SKM-1 (cell line): ENCODE measurements around the gene ANKRD44.
"Not testable (repeated sequence)": the region's sequence is repeated elsewhere in the genome, so short reads cannot be mapped to it uniquely, and the experiment has no call there.

ENCODE experiments used
- DNase-seq: peaks from one replicate; lab custom pipeline; 2025; ENCODE audit not compliant: unreplicated experiment; lab: John Stamatoyannopoulos, UW

The ANKRD44 gene

DNA sequence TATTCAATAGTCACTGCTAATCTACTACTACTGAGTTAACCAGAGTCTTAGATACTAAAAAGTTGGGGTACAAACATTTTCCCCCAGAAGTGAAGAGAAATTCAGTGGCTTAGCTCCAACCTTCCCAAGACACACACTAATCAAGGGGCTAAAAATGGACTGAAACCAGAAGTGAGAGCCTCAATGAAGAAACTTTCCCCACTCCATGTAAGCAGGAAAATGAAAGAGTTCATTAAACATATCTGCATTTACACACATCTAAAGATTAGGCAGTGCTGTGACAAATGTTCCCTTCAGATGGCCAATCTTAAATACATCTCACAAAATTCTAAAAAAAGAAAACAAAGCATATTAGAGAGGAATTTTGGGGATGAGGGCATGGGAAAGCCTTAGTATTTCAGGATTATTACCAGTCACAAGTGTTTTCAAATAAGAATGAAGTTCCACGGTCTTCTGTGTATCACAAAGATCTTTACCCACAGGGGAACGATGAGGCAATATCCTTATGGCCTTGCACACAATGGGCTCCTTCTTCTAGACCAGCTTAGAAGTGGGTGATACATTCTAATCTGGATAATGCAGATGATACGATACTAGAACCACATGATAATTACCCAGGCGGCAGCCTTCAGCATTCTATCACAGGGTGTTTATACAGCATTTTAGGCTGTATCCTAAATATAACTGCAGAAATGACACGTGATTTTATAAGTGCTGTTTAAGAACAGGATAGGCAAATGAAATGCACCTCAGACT, 17.1 kb downstream of the ANKRD44 start:
- DNase-seq = no peak

DNA sequence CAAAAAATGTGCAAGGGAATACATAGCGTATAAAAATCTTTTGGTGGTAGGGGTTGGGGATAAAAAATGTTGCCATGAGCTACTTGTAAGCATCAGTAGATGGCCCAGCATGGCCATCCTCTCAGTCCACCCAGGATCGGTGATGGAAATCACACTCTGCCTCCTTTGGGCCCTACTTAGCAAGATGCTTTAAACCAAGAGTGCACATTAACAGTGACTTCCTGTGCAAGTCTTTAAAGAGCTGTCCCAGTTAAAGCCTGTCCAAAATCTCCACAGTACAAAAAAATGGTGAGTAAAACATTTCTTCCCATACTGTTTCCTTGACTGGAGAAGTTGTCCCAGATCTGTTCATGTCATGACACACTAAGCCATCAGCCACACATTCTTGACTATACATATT, 18.0 kb downstream of the ANKRD44 start:
- no peak for DNase-seq

DNA sequence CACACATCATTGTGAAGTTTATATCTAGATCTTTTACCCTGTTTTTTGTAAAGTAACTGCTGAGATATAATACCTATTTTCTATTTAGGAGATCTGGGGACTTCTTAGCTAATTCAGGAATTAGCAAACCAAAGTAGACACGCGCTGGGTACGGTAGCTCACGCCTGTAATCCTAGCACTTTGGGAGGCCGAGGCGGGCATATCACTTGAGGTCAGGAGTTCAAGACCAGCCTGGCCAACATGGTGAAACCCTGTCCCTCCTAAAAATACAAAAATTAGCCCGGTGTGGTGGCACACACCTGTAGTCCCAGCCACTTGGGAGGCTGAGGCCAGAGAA, 23.0 kb downstream of the ANKRD44 start:
- not testable (repeated sequence) for DNase-seq

DNA sequence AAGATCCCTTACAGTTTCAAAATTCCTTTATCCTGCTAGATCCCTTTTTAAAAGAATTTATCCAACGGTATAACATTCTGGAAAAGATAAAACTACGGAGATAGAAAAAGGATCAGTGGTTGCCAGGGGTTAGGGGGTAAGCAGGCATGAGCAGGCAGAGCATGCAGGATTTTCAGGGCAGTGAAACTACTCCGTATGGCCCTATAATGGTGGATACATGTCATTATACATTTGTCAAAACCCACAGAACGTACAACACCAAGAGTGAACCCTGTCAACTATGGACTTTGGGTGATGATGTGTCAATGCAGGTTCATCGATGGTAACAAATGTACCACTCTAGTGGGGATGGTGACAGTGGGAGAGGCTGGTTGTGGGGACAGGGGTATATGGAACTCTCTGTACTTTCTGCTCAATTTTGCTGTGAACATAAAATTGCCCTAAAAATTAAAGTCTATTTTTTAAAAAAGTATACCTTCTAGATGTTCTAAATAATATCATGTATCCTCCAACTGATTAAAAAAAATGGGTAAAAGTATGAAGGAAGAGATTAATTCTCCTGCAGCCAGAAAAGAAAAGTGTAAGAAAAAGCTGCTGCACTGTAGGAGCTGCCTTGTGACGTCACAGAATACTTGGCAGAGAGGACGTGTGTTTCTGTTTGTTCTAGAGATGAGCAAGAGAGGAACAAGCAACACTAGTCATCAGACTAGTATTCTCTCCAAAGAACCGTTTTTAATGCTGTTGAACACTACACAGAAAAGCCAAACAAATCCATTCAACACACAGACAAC, 23.6 kb downstream of the ANKRD44 start:
- DNase-seq = no peak

DNA sequence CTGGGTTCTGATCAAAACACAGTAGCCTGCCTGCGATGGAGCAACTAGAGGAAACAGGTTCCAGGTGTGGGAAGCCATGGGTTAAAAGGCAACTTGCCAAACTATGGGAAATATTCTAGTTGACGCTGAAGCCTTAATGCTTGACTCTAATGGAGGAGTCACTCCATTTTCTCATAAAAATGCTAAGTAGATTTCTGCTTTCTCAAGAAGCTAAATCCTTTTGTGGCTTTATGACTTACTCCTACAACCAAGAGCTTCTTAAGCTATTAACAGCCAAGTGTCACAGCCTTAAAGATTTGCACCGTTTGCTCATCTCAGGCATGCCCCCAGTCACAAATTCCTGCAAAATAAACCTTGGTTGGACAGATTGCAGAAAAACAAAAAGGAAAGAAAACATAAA, 25.2 kb downstream of the ANKRD44 start:
- no peak for DNase-seq

DNA sequence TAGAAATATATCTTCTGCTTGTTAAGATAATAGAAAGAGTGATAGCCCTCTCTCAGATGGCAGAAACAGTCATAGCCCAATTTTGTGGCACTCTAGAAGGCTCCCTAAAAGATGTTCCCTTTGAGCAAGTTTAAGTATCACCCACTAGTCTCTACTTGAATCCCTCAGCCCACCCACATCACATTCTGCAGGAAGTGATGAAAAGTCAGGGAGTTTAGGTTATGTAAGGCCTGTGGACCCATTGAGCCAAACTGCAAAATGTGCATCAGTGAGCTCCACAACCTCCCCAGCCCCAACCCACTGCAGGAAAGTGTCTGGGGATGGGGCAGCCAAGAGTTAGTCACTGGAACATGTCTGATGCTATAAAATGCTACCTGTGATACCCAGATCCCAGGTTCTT, 25.6 kb downstream of the ANKRD44 start:
- no peak for DNase-seq

DNA sequence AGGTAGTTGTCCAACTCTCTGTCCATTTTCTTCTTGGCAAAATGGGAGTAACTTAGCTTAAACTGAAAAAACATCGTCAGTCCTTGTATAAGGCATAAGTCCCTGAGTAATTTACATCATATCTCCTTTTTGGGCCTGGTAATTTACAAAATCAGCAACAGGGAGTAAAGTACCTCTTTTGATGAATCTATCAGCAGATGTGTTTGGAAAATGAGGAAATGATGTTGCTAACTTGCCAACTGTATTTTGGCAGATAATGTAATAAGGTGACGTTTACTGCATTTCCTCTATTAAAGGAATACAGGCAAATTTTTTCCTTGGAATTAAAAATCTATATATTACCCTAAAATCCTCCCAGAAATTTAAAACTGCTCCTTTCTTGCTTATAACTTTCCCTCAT, 29.2 kb downstream of the ANKRD44 start:
- no peak for DNase-seq

DNA sequence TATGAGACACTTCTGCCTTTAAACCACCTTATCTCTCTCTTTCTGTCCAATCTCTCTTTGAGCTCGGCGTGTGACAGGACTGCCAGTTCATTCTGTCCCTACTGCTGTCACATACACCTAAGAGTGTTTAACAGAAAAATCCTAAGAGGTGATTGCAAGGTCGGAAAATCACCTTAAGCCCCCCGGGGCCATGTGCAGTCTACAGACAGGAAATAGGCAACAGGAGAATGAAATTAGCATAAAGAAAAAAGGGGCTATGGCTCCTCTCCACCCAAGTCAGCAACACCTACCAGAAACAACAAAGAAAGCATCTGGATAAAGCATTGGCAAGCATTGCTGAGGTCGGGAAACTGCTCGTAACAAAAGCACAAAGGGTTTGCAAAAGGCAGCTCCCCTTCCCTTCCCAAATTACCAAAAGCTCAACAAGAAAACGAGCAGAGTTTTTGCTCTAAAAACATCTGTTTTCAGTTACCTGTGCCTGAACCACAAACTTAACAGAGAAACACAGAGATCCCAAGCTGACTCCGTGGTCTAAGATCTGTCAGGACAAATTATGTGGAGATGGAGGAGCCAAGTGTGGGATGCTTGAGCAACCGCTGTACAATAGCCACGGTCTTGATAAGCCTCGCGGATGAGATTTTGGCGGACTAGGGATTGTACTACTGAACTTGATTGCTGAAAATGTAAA, 30.4 kb downstream of the ANKRD44 start:
- DNase-seq = no peak

DNA sequence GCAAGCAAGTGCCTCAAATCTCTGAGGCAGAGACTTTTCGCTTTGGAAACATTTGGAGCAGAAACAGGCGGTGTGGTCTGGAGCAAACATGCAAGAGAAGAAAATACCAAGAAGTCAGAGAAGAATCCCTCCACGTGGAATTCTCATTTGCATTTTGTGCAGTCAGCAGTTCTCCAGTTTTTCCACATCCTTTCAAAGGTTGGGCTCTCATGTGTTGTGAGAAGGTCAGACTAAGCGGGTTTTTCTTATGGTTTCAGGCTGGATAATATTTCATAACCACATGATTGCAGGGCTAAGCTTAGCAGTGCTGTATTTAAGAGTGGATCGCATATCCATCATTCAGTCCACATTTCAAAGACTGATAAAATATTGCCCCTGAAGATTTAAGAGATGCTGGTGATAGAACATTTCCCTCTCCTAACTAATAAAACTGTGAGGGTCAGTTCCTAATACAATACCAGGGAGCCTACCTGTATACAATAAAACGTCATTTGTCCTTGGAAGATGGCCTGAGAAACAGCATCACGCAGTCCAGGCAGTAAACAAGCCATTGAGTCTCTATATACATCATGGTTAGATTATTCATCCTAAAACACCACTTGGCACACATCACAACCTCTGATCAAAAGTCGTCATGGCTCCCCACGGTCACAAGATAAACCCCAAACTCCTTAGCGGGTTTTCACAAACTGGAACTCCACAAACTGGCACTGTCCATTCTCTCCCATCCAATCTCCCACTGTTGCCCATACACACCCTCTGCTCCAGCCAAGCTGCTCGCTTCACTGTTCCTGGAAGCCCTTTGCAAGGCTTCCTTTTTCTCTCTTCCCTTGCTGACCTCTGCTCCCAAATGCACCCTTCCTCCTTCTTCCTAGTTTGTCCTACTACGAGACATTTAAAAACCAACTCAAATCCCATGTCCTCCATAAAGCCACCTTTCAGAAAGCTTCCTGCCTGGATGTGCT, 31.5 kb downstream of the ANKRD44 start:
- no peak for DNase-seq

DNA sequence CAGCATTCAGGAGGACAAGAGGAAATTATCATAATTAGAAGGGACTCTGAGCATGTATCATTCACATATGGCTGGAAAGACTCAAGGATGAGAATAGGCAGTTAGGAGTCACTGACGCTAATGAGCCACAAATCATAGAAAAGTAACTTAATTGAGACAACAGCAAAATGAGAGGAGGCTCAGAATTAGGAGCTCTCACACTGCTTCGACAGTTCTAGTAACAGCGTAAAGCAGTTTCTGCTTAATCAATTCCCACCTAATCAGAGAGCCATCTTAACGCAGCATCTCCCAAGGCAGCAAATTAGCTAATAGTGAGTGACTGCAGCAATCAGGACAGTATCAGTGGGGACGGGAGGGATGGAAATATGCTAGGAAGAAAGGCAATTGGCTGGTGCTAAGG, 32.8 kb downstream of the ANKRD44 start:
- no peak for DNase-seq

DNA sequence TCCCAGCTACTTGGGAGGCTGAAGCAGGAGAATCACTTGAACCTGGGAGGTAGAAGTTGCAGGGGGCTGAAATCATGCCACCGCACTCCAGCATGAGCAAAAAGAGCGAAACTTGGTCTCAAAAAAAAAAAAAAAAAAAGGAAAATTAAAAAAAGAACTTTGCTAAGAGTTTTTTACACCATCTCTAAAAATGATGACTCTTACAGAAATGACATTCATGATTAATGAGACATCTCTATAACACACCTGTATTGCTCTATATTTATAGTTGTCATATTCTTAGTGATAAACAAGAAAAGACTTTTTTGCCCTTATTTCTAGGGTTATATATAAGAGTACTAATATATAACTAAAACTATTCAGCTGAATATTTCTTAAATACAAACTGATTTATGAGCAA, 34.4 kb downstream of the ANKRD44 start:
- DNase-seq = no peak

DNA sequence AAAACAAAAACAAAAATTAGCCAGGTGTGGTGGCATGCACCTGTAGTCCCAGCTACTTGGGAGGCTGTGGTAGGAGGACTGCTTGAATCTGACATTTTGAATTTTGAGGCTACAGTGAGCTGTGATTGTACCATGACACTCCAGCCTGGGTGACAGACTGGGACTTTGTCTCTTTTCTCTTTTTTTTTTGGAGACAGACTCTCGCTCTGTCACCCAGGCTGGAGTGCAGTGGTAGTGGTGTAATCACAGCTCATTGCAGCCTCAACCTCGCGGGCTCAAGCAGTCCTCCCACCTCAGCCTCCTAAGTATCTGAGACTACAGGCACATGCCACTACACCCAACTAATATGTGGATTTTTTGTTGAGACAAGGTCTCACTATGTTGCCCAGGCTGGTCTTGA, 35.6 kb downstream of the ANKRD44 start:
- no peak for DNase-seq

DNA sequence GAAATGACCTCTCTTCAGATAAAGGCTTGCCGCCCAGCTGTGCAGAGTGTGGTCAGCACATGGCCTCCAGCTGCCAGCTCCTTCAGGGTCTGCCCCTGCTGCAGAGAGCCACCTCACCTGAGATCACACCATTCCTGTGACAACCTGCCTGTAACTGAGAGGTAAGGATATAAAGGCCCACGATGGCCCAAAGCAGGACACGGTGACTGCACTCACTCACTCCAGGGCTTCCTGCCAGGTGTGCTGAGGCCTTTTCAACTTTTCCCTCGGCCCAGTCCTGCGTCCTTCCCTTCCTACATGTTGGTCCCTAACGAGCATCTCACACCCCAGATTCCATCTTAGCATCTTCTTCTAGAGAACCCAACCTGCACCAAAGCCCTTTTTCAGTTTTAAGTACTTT, 36.2 kb downstream of the ANKRD44 start:
- no peak for DNase-seq

DNA sequence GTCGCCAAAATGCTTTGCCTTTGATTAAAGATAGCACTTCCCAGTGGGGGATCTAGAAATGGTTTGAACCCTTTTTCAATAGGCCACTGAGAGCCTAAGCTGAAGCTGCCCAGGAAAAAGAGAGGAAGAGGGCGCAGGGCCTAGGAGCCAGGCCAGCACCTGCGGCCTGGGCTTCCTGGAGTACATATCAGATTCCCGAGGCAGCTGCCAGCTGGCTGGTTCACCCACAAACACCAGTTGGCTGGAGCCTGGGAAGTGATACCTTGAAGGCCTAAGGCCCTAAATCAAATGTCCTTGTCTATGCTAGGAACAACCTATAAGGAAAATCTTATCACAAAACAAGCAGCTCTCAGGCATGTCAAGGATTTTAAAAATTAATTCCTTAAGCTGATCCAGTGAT, 37.1 kb downstream of the ANKRD44 start:
- no peak for DNase-seq

DNA sequence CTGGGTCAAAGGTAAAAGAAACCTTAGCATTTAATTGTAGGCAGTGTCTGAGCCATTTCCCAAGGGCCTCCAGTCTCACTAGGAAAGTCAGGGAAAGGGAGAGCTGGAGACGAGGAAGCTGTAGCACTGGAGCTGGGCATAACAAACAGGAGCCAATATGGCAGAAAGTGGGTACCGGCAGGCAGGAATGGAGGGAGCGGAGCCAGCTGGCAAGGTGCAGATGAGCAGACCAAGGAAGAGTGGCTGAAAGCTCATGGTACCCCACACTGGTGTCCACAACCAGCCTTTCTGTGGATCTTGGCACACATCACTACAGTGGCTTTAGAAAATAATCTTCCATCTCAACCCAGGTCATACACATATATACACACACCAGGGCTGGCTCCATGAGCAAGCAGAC, 40.0 kb downstream of the ANKRD44 start:
- DNase-seq = no peak

DNA sequence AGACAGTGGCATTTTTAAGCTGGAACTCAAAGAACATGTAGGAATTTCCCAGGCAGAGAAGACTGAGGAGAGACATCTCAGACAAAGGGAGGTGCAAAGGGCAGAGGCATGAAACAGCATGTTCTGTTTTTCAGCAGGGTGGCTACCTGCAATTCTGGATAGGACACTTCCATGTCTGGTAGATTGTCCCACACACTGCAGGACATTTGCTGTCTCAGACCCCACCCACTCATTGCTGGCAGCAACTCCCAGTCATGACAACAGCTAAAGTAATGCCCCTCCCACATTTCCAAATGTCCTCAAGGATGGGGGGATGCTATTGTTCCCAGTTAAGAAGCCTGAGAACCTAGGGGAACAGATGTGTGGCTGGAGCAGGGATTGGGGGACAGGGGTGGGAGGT, 40.8 kb downstream of the ANKRD44 start:
- DNase-seq = no peak

DNA sequence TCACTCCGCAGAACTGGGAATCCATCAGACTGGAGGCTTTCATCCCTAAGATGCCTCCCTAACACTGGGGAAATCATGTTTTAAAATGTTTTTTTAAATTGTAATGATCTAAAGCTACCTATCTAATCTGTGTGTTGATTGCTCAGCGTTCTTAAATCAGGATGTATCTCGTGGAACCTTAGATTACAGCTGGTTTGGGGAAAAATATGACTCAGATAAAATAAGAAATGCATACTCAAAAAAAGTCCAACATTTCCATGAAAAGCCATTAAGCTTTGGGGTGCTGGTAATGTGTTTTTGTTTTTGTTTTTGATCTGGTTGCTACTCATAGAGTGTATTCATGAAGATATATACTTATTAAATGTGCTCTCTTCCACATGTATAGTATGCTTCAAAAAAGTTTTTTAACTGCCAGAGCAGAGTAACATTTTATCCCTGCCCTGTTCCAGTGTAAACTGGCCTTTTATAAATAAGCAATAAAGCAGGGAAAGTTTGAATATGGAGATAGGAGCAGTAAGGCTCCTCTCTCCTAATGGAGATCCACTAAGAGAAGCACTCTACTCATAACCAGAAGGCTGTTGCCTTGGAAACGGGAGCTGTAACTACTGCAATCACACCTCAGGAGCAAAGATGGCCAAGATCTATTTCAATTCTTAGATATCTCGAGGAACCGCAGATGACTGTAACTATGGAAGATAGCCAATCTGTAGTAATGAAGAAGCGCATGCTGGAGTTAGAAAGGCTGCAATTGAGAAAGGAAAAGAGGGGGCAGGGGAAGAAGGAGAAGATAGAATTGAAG, 41.6 kb downstream of the ANKRD44 start:
- DNase-seq = no peak

DNA sequence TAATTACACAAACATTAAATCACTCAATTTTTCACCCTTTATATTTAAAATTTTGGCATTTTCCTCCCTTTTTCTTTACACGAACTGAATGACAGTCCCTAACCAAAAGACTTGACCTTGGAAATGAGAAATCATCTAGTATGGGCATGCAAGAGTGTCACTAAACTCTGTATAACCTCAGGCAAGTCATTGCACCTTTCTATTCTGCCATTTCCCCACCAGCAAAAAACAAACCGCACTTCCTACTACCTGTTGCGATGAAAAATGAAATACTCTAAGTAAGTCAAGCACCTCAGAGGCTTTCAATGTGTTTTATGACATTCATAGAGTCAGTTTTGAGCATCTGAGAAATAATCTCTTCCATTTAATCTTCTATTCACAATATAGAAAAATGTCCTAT, 44.1 kb downstream of the ANKRD44 start:
- no peak for DNase-seq

DNA sequence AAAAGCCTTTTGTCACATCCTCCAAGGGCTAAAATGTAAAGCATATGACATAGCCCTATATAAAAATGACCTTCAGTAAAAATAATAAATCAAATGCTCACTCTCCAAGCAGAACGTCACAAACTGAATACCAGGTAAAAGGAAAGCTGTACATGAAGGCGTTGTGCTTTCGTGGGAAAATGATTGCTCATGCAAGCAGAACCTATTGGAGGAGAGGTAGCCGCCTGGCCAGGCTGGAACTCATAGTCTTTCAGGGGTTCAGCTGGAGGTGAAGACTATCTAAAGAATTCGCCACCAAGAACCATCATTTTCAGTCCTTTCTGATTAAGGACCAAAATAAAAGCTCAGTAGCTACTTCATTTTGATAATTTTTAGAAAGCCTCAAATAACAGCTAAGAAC, 44.7 kb downstream of the ANKRD44 start:
- no peak for DNase-seq

DNA sequence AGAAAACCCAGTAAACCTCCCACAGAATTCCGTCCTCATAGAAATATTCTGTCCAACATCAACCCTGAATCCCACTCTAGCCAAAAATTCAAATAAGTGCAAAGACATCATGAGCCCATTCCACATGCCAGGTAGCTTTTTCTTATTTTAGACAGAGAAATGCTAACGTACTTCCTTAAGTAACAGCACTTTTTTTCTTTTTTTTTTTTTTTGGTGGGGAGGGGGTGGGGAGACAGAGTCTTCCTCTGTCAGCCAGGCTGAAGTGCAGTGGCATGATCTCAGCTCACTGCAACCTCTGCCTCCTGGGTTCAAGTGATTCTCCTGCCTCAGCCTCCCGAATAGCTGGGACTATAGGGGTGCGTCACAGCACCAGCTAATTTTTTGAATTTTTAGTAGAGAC, 45.5 kb downstream of the ANKRD44 start:
- no peak for DNase-seq
